ENCODE data around the gene SHH.

DNA sequence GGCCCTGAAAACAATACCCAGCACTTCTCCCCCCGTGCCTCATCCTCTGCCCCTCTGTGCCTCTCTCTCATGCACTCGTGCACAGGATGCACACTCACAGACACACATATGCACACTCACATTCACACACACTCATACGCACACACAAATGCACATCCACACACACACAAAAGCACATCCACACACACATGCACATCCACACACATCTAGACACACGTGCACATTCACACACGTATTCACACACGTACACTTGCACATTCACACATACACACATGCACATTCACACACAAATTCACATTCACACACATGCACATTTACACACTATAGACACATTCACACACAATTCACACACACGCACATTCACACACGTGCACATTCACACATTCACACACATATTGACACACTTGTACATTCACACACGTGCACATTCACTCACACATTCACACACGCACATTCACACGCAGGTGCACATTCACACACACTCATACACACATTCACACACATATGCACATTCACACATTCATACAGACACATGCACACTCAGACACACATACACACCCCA lies 19.2 kb downstream of the SHH start:
- no peak for TF ChIP-seq POLR2AphosphoS5 (IDR thresholded peaks at IDR 0.05; ENCODE audit: low read depth, low read length)
- TF ChIP-seq, protein P1, sequence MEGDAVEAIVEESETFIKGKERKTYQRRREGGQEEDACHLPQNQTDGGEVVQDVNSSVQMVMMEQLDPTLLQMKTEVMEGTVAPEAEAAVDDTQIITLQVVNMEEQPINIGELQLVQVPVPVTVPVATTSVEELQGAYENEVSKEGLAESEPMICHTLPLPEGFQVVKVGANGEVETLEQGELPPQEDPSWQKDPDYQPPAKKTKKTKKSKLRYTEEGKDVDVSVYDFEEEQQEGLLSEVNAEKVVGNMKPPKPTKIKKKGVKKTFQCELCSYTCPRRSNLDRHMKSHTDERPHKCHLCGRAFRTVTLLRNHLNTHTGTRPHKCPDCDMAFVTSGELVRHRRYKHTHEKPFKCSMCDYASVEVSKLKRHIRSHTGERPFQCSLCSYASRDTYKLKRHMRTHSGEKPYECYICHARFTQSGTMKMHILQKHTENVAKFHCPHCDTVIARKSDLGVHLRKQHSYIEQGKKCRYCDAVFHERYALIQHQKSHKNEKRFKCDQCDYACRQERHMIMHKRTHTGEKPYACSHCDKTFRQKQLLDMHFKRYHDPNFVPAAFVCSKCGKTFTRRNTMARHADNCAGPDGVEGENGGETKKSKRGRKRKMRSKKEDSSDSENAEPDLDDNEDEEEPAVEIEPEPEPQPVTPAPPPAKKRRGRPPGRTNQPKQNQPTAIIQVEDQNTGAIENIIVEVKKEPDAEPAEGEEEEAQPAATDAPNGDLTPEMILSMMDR (IDR thresholded peaks at IDR 0.05): no peak

Data from Panc1 (cell line).